C4-2B (cell line): ENCODE results near the gene PDK2.

Source experiments
- CTCF ChIP-seq: fragments of 450-650 bp; conservative IDR thresholded peaks from 2 replicates; pipeline ENCODE4 v1.5.1; 2017; ENCODE audit warnings: mild to moderate bottlenecking
- ZFX ChIP-seq: fragments of 450-650 bp; IDR thresholded peaks from 2 replicates; pipeline ENCODE4 v1.6.1; 2017

- TF ChIP-seq CTCF (no peak), ZFX (no peak)
Observed at GRCh38 chr17:50067996-50068395, 27.2 kb upstream of the PDK2 start.
